GM21390 (cell line): ENCODE measurements around the gene VEGFB.

ENCODE experiments used
- ATAC-seq: cut with Tn5 transposase; IDR thresholded peaks from one replicate; pipeline ENCODE4 v1.9.1; 2021; ENCODE audit not compliant: unreplicated experiment

VEGFB gene

GRCh38 chr11:64210301-64211020 lies 23.9 kb upstream of the VEGFB start:
- no peak for ATAC-seq

DNA sequence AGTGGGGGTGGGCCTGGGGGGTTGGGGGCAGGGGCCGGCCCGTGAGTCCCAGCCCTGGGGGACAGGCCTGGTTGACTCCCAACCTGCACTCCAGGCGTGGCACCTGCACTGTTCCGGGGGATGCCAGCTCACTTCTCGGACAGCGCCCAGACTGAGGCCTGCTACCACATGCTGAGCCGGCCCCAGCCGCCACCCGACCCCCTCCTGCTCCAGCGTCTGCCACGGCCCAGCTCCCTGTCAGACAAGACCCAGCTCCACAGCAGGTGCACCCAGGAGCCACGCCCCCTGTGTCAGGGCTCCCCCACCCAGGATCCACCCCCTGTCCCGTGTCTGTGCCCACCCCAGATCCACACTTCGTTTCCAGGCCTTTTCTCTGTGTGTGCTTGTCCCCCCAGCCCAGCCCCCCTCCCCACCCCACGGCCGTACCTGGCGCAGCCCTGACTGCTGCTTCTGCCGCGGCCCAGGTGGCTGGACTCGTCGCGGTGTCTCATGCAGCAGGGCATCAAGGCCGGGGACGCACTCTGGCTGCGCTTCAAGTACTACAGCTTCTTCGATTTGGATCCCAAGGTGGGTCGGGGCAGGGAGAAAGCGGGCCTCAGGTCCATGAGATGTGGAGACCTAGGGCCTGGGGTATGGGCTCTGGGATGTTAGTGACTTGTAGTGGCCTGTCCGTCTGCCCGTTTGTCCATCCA lies 23.1 kb upstream of the VEGFB start:
- no peak for ATAC-seq

DNA sequence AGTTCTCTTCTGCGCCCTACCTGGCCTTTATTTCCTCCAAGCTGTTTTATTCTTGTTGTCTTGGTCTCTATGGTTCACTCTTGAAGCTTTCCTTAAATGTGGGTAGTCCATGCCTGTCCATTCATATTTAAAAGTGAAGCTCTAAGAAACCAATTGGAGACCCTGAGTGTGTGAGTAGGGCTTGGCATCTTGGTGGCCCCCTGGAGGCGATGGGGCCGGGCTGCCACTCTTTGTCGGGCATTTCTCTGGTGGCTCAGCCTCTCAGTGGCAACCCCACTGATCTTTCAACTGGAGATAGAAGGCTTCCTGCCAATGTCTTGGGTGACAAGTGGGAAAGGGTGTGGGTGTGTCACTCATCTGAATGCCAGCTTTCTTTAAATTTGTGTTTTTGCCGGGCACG lies 17.5 kb upstream of the VEGFB start:
- ATAC-seq: no peak

- ATAC-seq: no peak
These were observed 15.6 kb upstream of the VEGFB start for GRCh38 chr11:64218628-64219353.

- no peak for ATAC-seq
These were observed 15.1 kb upstream of the VEGFB start for GRCh38 chr11:64219354-64219684.

DNA sequence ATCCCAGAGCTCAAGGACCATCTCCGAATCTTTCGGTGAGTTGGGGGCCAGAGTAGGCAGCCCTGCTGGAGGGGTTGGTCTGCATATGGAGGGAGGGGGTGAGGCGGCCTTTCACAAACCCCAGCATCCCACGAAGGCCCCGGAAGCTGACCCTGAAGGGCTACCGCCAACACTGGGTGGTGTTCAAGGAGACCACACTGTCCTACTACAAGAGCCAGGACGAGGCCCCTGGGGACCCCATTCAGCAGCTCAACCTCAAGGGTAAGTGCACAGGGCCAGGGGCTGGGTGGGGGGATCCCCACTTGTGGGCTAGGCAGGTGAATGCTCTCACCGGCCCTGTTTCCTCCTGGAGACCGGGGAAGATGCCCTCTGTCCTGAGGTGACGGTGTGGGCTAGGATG lies 14.6 kb upstream of the VEGFB start:
- no peak for ATAC-seq

DNA sequence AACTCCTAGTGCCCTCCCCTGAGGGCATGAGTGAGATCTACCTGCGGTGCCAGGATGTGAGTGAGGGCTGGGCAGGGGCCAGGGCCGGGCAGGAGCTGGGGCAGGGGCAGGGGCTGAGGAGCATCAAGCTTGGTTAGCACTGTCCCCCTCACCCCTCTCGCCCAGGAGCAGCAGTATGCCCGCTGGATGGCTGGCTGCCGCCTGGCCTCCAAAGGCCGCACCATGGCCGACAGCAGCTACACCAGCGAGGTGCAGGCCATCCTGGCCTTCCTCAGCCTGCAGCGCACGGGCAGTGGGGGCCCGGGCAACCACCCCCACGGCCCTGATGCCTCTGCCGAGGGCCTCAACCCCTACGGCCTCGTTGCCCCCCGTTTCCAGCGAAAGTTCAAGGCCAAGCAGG lies 14.1 kb upstream of the VEGFB start:
- ATAC-seq: no peak

DNA sequence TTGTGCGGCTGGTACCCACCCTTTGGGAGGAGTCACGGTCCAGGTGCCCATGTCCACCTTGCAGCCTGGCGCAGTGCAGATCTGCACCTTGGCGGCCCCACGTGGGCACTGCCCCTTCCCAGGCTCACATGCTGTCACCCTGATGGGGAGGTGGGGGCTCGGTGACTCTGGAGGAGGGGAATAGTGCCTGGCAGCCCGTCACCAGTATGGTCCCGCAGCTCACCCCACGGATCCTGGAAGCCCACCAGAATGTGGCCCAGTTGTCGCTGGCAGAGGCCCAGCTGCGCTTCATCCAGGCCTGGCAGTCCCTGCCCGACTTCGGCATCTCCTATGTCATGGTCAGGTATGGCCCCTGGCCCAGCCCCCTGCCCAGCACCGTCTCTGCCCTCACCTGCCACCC lies 13.6 kb upstream of the VEGFB start:
- no peak for ATAC-seq

DNA sequence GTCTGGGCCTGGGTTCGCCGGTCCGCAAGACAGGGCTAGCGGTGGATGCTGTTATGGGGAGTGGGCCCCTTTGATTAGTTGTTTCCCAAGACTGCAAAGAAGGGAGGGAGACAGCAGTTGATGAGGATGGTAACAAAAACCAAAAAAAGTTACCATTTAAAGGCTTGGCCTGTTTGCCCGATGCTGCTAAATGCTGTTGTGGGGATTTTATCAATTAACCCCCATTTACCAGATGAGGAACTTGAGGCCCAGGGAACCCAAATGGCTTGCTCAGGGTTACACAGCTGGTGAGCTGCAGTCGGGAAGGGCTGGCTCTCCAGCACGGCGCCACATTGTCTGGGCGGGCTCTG lies 11.8 kb upstream of the VEGFB start:
- no peak for ATAC-seq

DNA sequence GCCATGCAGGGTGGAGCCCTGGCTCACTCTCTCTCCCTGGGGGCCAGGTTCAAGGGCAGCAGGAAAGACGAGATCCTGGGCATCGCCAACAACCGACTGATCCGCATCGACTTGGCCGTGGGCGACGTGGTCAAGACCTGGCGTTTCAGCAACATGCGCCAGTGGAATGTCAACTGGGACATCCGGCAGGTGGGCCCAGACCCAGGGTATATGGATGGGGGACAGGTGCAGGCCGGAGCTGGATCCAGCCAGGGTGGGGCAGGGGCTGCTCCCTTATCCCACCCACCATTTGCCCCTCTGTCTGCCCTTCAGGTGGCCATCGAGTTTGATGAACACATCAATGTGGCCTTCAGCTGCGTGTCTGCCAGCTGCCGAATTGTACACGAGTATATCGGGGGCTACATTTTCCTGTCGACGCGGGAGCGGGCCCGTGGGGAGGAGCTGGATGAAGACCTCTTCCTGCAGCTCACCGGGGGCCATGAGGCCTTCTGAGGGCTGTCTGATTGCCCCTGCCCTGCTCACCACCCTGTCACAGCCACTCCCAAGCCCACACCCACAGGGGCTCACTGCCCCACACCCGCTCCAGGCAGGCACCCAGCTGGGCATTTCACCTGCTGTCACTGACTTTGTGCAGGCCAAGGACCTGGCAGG lies 11.3 kb upstream of the VEGFB start:
- no peak for ATAC-seq

- no peak for ATAC-seq
These were observed 10.1 kb upstream of the VEGFB start for GRCh38 chr11:64224151-64224890.

GRCh38 chr11:64224891-64225607 lies 9.3 kb upstream of the VEGFB start:
- no peak for ATAC-seq

DNA sequence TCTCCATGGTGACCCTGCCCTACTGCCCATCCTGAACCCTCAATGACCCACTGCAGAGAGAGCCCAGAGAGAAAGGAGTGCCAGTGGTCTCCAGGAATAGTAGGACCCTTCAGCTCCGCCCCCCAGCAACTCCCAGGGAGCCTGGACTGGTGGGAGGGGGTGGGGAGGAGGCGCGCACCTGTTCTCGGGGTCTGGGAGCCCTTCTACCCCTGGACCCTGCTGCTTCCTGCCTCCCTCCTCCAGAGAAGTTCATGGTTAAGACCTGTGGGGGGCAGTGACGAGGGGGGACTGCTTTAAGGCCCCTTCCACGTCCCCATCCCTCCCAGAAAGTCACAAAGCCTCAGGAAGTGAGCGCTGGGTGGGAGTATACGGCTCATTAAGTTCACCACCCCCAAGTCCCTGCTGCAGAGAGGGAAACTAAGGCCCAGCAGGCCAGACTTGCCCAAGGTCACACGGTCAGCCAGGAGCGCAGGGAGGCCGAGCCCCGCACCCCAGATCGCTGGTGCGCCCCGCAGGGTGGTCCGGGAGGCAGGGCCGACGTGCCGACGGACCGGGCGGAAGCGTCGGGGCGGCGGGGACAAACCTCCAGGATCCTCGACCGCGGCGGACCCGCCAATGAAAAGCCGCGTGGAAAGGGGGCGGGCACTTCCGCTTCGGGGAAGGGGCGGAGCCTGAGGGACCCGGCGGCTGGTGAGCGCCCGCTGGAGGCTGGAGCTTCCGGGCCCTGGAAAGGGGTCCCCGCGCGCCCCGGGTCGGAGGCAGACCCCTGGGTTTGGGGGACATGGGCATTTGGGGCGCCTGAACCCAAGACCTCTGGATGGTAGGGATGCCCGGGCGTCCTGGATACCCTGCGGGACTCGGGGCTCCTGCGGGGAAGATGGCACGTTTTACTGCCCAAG lies 8.5 kb upstream of the VEGFB start, which contains the start of the genes NUDT22 and TRPT1:
TSS of gene NUDT22 (plus strand) at position 667 of the 899 bp plus-strand sequence. CDS start 379 bp downstream, outside the sequence.
TSS of gene TRPT1 (minus strand) at position 579 of the 899 bp plus-strand sequence. CDS start at position 253, 326 bp downstream.
- peak; percentile 44 for ATAC-seq

- peak; percentile 26 for ATAC-seq
These were observed 7.8 kb upstream of the VEGFB start for GRCh38 chr11:64226507-64227051.

DNA sequence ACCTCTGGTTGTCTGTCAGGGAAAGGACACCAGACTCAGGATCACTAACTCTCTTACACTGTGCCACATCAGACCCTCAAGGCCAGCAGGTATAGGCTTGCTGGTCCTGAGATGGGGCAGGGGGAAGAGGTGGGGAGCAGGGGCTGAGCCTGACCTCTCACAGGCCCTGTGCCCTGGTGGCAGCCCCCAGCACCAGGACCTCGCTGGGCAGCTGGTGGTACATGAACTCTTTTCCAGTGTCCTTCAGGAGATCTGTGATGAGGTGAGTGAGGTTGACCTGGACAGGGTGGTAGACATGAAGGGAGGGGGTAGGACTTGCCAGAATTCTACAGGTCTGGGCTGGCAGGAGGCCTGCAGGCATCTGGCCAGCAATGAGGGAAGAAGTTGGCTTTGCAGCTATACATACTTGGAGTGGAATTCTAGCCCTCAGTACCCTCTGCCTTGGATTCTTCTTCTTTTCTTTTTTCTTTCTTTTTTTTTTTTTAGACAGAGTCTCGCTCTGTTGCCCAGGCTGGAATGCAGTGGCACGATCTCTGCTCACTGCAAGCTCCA lies 6.9 kb upstream of the VEGFB start:
- ATAC-seq: no peak

- ATAC-seq: no peak
These were observed 5.2 kb upstream of the VEGFB start for GRCh38 chr11:64229090-64229743.

DNA sequence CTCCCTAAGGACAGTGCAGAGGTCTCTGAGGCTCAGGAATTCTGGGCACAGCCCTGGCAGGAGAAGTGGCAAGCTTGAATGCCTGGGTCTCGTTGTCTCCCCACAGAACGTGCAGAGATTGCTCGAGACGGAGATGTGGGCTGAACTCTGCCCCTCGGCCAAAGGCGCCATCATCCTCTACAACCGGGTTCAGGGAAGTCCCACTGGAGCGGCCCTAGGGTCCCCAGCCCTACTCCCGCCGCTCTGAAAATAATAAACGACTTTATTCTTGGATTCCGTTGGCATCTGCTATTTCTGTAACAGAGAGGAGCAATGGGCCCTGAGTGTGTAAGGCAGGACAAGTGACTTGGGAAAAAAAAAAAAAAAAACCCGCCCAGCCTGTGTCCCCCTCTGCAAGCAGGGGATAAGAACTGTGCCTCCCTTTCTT lies 4.6 kb upstream of the VEGFB start:
- no peak for ATAC-seq
